Right lobe of liver (tissue), 6 donors: ENCODE data around the gene PRAME. TPM values are rescaled to one million over a fixed set of nuclear protein-coding genes. Genes with fewer than 3 reads are reported as not detected.

Experiments
- ATAC-seq, 4 donors: fragments of 200-7000 bp; cut with Tn5 transposase; one replicate each; pipeline ENCODE4 v1.9.1; 2020; ENCODE audit warnings: mild to moderate bottlenecking in 4 of 4, moderate library complexity in 4 of 4
- DNase-seq, 3 donors: peaks; one replicate each; pipeline ENCODE4 v3.0.0-alpha.2; 2020
- H3K27ac ChIP-seq, 3 donors: fragments of 200-600 bp; one replicate each; pipeline ENCODE4 v1.8.0; 2022
- H3K27me3 ChIP-seq, 2 donors: fragments of 200-600 bp; one replicate each; pipeline ENCODE4 v1.8.0; 2022
- H3K36me3 ChIP-seq, 4 donors: fragments of 200-600 bp; sonication (generic) in 1 of 4; one replicate each; pipeline versions ENCODE4 v1.5.1 to v1.8.0; 2017 to 2022; ENCODE audit warnings: control low read depth in 1 of 4
- H3K4me1 ChIP-seq, 4 donors: fragments of 200-600 bp; sonication (generic) in 1 of 4; one replicate each; pipeline versions ENCODE4 v1.5.1 to v1.8.0; 2017 to 2022; ENCODE audit warnings: control low read depth in 1 of 4
- H3K4me3 ChIP-seq, 3 donors: fragments of 200-600 bp; one replicate each; pipeline ENCODE4 v1.8.0; 2022
- H3K9me3 ChIP-seq, 4 donors: fragments of 200-600 bp; sonication (generic) in 1 of 4; one replicate each; pipeline versions ENCODE4 v1.5.1 to v1.8.0; 2017 to 2022; ENCODE audit warnings: control low read depth in 1 of 4
- POLR2A ChIP-seq: fragments of 450-650 bp; IDR thresholded peaks from one replicate; pipeline ENCODE4 v1.6.1; 2017; ENCODE audit warnings: antibody characterized with exemption, mild to moderate bottlenecking
- WGBS: methylation state at CpG from one replicate; pipeline ENCODE4 v1.1.6; 2018; ENCODE audit warnings: low coverage, low lambda C conversion rate; ENCODE audit not compliant: insufficient coverage; ENCODE audit errors: missing lambda C conversion rate; 5-methylcytosine and 5-hydroxymethylcytosine counted together
- intact Hi-C, 2 donors: fragments of 100-400 bp; cut with DNase I; formaldehyde crosslinking; loops; one replicate each; pipeline versions ENCODE4 v1.11.2 to v1.14.1; 2022
- total RNA-seq, 6 experiments: library from RNA; depleted of rRNA in 2 of 6; stranded (reverse); fragments of >200 nt in 2 of 6; fragmentation: NEBNext Ultra II Directional in 3 of 6; extraction: Animal tissue kit (Norgen Biotek cat#: 25700) in 3 of 6; gene quantifications; one replicate each; pipeline versions ENCODE4 v1.1.0 to v1.2.4, GENCODE V29; 2016 to 2023
- TF ChIP-seq, protein P1 (sequence below), 4 donors: fragments of 200-600 bp in 3 of 4; fragments of 450-650 bp in 1 of 4; IDR thresholded peaks; one replicate each; pipeline versions ENCODE4 v1.5.1 to v1.8.0; 2016 to 2022; ENCODE audit warnings: antibody characterized with exemption in 4 of 4, mild to moderate bottlenecking in 2 of 4
- donor health status: DM: no; HTN: yes; CAD: no.
- donor health status: DM: no; HTN: no; CAD: no.
- donor health status: DM: no; HTN: no; CAD: no.
- donor health status: DM: no; HTN: yes; CAD: no.
- donor health status: DM: no; HTN: yes; CAD: no.

PRAME gene
- total RNA-seq, 6 experiments from 2014 or later = not detected

DNA sequence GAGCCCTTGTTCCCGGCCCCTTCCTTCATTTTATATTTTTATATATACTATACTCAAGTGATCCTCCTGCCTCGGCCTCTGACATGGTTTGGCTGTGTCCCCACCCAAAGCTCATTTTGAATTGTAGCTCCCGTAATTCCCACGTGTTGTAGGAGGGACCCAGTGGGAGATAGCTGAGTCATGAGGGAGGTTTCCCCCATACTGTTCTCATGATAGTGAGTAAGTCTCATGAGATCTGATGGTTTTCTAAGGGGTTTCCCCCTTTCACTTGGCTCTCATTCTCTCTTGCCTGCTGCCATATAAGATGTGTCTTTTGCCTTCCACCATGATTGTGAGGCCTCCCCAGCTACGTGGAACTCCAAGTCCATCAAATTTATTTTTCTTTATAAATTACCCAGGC lies 31.8 kb downstream of the PRAME start:
- Histone ChIP-seq H3K4me1 (no peaks in the 10 kb centered on the region), H3K27me3 (no peaks in the 10 kb centered on the region), H3K9me3 (no peaks in the 10 kb centered on the region), H3K36me3 (no peaks in the 10 kb centered on the region), H3K4me3 (no peak overlapping the region), H3K27ac (no peak overlapping the region)
- DNase-seq (no peak), ATAC-seq (no peak)
- 51% methylated on average over 4 of the region's 5 CpGs for WGBS
- intact Hi-C loops = no loop called here
- no peak for TF ChIP-seq POLR2A

- no peaks in the 10 kb centered on the region for H3K36me3 ChIP-seq
- H3K9me3 ChIP-seq = no peaks in the 10 kb centered on the region
- DNase-seq (no peak), ATAC-seq (no peak)
- no peak overlapping the region for H3K27ac ChIP-seq
- no peak overlapping the region for H3K4me3 ChIP-seq
- no peaks in the 10 kb centered on the region for H3K4me1 ChIP-seq
- intact Hi-C loops = no loop called here
- no peak for TF ChIP-seq POLR2A
- TF ChIP-seq, protein P1, sequence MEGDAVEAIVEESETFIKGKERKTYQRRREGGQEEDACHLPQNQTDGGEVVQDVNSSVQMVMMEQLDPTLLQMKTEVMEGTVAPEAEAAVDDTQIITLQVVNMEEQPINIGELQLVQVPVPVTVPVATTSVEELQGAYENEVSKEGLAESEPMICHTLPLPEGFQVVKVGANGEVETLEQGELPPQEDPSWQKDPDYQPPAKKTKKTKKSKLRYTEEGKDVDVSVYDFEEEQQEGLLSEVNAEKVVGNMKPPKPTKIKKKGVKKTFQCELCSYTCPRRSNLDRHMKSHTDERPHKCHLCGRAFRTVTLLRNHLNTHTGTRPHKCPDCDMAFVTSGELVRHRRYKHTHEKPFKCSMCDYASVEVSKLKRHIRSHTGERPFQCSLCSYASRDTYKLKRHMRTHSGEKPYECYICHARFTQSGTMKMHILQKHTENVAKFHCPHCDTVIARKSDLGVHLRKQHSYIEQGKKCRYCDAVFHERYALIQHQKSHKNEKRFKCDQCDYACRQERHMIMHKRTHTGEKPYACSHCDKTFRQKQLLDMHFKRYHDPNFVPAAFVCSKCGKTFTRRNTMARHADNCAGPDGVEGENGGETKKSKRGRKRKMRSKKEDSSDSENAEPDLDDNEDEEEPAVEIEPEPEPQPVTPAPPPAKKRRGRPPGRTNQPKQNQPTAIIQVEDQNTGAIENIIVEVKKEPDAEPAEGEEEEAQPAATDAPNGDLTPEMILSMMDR (IDR thresholded peaks at IDR 0.05) = no peak
- no peaks in the 10 kb centered on the region for H3K27me3 ChIP-seq
- 60% methylated on average over 4 of the region's 4 CpGs for WGBS
These were observed 32.7 kb downstream of the PRAME start for GRCh38 chr22:22526125-22526912.

- H3K9me3 ChIP-seq = no peaks in the 10 kb centered on the region
- no peak overlapping the region for H3K27ac ChIP-seq
- H3K27me3 ChIP-seq = no peaks in the 10 kb centered on the region
- no peaks in the 10 kb centered on the region for H3K4me1 ChIP-seq
- TF ChIP-seq POLR2A = no peak
- TF ChIP-seq, protein P1 (IDR thresholded peaks at IDR 0.05) = no peak
- no peak overlapping the region for H3K4me3 ChIP-seq
- H3K36me3 ChIP-seq = no peaks in the 10 kb centered on the region
- 83% methylated on average over 5 of the region's 6 CpGs for WGBS
- no peak for DNase-seq
- intact Hi-C loops = no loop called here
- ATAC-seq = no peak
These were observed 35.6 kb downstream of the PRAME start for GRCh38 chr22:22523494-22523893.

DNA sequence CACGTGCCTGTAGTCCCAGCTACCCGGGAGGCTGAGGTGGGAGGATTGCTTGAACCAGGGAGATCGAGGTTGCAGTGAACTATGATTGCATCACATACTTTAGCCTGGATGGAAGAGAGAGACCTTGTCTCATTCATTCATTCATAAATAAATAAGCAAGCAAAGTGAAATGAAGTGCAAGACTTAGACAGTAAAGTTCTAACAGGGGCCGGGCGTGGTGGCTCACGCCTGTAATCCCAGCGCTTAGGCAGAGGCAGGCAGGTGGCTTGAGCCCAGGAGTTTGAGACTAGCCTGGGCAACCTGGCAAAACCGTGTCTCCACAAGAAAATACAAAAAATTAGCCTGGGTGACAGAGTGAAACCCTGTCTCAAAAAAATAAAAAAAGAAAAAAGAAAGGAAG lies 37.4 kb downstream of the PRAME start:
- ATAC-seq (no peak), DNase-seq (no peak)
- intact Hi-C loops = no loop called here

More for the DNA sequence above, 37.4 kb downstream of the PRAME start:
- Histone ChIP-seq H3K4me1 (no peaks in the 10 kb centered on the region), H3K9me3 (no peaks in the 10 kb centered on the region), H3K27ac (no peak overlapping the region), H3K36me3 (no peaks in the 10 kb centered on the region), H3K27me3 (no peaks in the 10 kb centered on the region), H3K4me3 (no peak overlapping the region)
- no peak for TF ChIP-seq POLR2A
- TF ChIP-seq, protein P1 (IDR thresholded peaks at IDR 0.05) = no peak
- 64% methylated on average over 7 of the region's 8 CpGs for WGBS
